Prostate gland (tissue), 2 donors: Measurements from ENCODE around the gene SLC1A2.

ENCODE experiments used
- CTCF ChIP-seq, 4 experiments: fragments of 200-600 bp in 2 of 4; fragments of 450-650 bp in 2 of 4; sonication (generic) in 2 of 4; IDR thresholded peaks; 1 replicate in 3 of 4; 2 replicates in 1 of 4; pipeline ENCODE4 v1.5.1; 2016 to 2019; ENCODE audit warnings: antibody characterized with exemption in 4 of 4, mild to moderate bottlenecking in 2 of 4, moderate library complexity in 2 of 4
- POLR2A ChIP-seq: fragments of 450-650 bp; IDR thresholded peaks from one replicate; pipeline ENCODE4 v1.6.1; 2016; ENCODE audit warnings: antibody characterized with exemption, mild to moderate bottlenecking

GRCh38 chr11:35285471-35285870, 133.9 kb downstream of the SLC1A2 start:
- no peak for TF ChIP-seq CTCF (IDR thresholded peaks at IDR 0.05)
- TF ChIP-seq POLR2A: no peak
